ENCODE measurements around the gene CDYL2. TPM values are rescaled to one million over a fixed set of nuclear protein-coding genes. Genes with fewer than 3 reads are reported as not detected.

CDYL2 gene
- total and polyA plus RNA-seq, 2 donors (not counting 3 experiments of a cell fraction or from before 2014, with no cell fraction given) = 7.1 to 71.3 TPM

DNA sequence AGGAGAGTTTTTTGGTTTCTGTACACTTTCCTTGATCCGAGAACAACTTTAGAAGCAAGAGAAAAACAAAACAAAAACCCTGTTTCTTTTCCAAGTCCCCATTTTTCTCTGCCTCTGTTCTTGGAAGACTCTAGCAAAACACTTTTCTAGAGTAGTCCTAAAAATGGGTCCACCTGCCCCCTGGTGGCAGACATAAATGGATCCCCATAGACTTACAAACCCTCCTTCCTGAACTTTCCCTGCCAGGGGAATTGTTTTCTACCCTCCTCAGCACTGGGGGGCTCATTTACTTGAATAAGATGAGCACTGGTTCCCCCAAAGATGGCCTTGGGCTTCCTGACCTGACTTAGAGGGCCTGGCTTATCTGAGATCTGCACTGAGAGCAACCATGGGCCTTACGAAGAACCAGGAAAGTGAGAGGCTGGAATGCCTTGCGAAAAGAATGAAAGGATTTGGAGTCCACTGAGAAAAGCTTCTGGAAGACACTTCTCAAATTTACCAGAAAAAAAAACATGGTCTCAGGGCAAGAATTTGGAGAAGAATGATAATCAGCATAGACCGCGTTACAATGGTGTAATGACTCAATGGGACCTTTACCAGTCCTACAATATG lies 48.0 kb upstream of the CDYL2 start:
- H3K36me3 ChIP-seq (ENCODE audit: control insufficient read depth in 2 of 2, extremely low read depth in 1 of 2, insufficient read depth in 2 of 2, low read length in 2 of 2) = no peaks in the 10 kb centered on the region
- DNase-seq (ENCODE audit: low read depth, low spot score) (peak; percentile 53), FAIRE-seq (peak; percentile 79)
- no peak overlapping the region for H3K4me2 ChIP-seq (ENCODE audit: insufficient read depth, low read length)
- dilution Hi-C loops (cut with MboI; ENCODE audit: extremely low pct_ligation_motif_present, low sequenced_read_pairs) (no loop called here), intact Hi-C loops (cut with micrococcal nuclease) (loop anchor here (1.0 kb wide), 2 partner anchors 97 to 325 kb away; no protein-coding TSS in a partner anchor)
- no peak overlapping the region for H3K9ac ChIP-seq (replicated peaks; ENCODE audit: extremely low read depth, insufficient read depth, low read length)
- no peaks in the 10 kb centered on the region for H3K9me1 ChIP-seq (replicated peaks; ENCODE audit: control insufficient read depth, extremely low read depth, insufficient read depth, low read length)
- ChIA-PET CTCF (interaction anchor here (0.8 to 2.6 kb wide), 7 partner anchors 10 to 326 kb away, joined by 3 to 55 read pairs (median 3); no protein-coding TSS in a partner anchor), POLR2A (no interaction called here)
- no peak for TF ChIP-seq JUN (IDR thresholded peaks at IDR 0.05; ENCODE audit: borderline replicate concordance, insufficient read depth, insufficient read length, low read depth)
- TF ChIP-seq, protein P1, sequence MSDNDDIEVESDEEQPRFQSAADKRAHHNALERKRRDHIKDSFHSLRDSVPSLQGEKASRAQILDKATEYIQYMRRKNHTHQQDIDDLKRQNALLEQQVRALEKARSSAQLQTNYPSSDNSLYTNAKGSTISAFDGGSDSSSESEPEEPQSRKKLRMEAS (IDR thresholded peaks at IDR 0.05; ENCODE audit: insufficient read depth, insufficient read length) = no peak
- no peak for TF ChIP-seq POLR2A (IDR thresholded peaks at IDR 0.05; ENCODE audit: low read depth, low read length)
- no peak for TF ChIP-seq MYC (IDR thresholded peaks at IDR 0.05; ENCODE audit: low read depth, low read length)
- TF ChIP-seq GATA2 (IDR thresholded peaks at IDR 0.05; ENCODE audit: insufficient read depth, insufficient read length, low read depth, low read length) = no peak
- TF ChIP-seq, protein P2, sequence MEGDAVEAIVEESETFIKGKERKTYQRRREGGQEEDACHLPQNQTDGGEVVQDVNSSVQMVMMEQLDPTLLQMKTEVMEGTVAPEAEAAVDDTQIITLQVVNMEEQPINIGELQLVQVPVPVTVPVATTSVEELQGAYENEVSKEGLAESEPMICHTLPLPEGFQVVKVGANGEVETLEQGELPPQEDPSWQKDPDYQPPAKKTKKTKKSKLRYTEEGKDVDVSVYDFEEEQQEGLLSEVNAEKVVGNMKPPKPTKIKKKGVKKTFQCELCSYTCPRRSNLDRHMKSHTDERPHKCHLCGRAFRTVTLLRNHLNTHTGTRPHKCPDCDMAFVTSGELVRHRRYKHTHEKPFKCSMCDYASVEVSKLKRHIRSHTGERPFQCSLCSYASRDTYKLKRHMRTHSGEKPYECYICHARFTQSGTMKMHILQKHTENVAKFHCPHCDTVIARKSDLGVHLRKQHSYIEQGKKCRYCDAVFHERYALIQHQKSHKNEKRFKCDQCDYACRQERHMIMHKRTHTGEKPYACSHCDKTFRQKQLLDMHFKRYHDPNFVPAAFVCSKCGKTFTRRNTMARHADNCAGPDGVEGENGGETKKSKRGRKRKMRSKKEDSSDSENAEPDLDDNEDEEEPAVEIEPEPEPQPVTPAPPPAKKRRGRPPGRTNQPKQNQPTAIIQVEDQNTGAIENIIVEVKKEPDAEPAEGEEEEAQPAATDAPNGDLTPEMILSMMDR (IDR thresholded peaks at IDR 0.05; ENCODE audit: extremely low read depth in 1 of 2, insufficient read depth in 1 of 2, low read depth in 1 of 2, low read length in 2 of 2) = peak; percentile 60 to 66
- no peaks in the 10 kb centered on the region for H3K79me2 ChIP-seq (ENCODE audit: control insufficient read depth, insufficient read depth, low read length)
- H4K20me1 ChIP-seq (replicated peaks; ENCODE audit: control insufficient read depth, extremely low read depth, insufficient read depth, low read length) = no peaks in the 10 kb centered on the region
- H3K4me3 ChIP-seq (replicated peaks in 1 of 3; ENCODE audit: insufficient read depth in 1 of 3, low read depth in 1 of 3, low read length in 3 of 3) = no peak overlapping the region
- no peak overlapping the region for H3K27ac ChIP-seq (ENCODE audit: insufficient read depth, low read depth, low read length)
- no peak overlapping the region for H2AFZ ChIP-seq (ENCODE audit: low read depth, low read length)
- no TSS peak for BruUV-seq (replicated peaks)
- no peaks in the 10 kb centered on the region for H3K4me1 ChIP-seq (ENCODE audit: control insufficient read depth, extremely low read depth, insufficient read depth, low read length)
- no peaks in the 10 kb centered on the region for H3K9me3 ChIP-seq (replicated peaks; ENCODE audit: control insufficient read depth, insufficient read depth, low read length)
- peaks cover 11 to 12% of the 10 kb centered on the region in 2 experiments for H3K27me3 ChIP-seq (ENCODE audit: control insufficient read depth in 2 of 2, insufficient read depth in 2 of 2, low read length in 2 of 2)
